Epidermal melanocyte (primary cell): Measurements from ENCODE around the gene IL36G.

Experiments
- DNase-seq: peaks from one replicate; pipeline ENCODE4 v3.0.0; 2011; ENCODE audit warnings: low spot score; ENCODE audit not compliant: insufficient read length

IL36G gene

GRCh38 chr2:112972423-112973086 lies 5.3 kb upstream of the IL36G start:
- DNase-seq: no peak

GRCh38 chr2:112973156-112973555 lies 4.7 kb upstream of the IL36G start:
- DNase-seq: no peak

GRCh38 chr2:112979731-112980130 lies 1.9 kb downstream of the IL36G start:
- DNase-seq: no peak

- DNase-seq: no peak
Measured at GRCh38 chr2:112980537-112980936, 2.7 kb downstream of the IL36G start.

DNA sequence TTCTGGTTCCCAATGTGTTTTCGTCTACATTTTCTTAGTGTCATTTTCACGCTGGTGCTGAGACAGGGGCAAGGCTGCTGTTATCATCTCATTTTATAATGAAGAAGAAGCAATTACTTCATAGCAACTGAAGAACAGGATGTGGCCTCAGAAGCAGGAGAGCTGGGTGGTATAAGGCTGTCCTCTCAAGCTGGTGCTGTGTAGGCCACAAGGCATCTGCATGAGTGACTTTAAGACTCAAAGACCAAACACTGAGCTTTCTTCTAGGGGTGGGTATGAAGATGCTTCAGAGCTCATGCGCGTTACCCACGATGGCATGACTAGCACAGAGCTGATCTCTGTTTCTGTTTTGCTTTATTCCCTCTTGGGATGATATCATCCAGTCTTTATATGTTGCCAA lies 7.3 kb downstream of the IL36G start:
- no peak for DNase-seq

DNA sequence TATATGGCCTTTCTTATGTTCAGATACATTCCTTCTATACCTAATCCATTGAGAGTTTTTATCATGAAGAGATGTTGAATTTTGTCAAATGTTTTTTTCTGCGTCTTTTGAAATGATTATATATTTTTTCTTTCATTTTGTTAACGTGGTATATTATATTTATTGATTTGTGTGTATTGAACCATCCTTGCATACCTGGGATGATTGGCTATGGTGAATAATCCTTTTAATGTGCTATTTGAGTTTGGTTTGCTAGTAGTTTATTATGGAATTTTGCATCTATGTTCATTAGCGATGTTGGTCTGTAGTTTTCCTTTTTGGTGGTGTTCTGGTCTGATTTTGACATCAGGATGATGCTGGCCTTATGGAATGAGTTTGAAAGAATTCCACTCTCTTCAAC lies 11.8 kb downstream of the IL36G start:
- no peak for DNase-seq

- no peak for DNase-seq
Measured at GRCh38 chr2:112993831-112994230, 16.0 kb downstream of the IL36G start.

GRCh38 chr2:112994648-112995047 lies 16.8 kb downstream of the IL36G start:
- no peak for DNase-seq

DNA sequence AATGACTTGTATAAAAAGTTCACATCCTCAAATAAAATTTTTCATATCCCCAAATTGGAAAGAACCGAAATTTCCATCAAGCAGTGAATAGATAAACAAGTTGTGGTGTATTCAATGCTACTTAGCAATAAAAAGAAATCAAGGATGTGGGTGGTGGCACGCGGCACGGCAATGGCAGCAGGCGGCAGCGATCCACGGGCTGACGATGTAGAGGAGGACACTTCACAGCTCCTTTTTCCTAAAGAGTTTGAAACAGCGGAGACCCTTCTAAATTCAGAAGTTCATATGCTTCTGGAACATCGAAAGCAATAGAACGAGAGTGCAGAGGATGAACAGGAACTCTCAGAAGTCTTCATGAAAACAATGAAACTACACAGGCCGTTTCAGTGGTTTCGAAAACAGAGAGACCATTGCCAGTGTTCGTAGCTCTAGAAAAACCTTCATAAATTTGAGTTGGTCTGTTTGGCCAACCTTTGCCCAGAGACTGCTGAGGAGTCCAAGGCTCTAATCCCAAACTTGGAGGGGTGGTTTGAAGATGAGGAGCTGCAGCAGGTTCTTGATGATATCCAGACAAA lies 17.6 kb downstream of the IL36G start:
- DNase-seq: no peak

GRCh38 chr2:112996635-112997034 lies 18.8 kb downstream of the IL36G start:
- no peak for DNase-seq

DNA sequence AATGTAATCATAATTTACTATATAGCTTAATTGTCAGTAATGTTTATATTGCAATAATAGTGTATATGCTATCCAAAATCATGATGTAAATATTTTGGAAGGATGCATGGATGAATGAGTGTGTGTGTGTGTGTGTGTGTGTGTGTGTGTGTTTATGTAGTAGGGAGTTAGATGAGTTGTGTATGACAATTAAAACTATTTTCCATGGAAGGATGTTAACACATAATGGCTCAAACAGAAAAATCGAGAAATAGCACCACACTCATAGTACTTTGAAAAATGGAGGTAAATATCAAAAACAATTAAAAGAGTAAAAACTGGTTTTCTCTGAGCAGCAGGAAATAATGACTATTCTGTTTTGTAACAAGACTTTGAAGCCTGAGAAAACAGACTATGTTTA lies 19.3 kb downstream of the IL36G start:
- DNase-seq: no peak

GRCh38 chr2:113000436-113000835 lies 22.6 kb downstream of the IL36G start:
- no peak for DNase-seq

DNA sequence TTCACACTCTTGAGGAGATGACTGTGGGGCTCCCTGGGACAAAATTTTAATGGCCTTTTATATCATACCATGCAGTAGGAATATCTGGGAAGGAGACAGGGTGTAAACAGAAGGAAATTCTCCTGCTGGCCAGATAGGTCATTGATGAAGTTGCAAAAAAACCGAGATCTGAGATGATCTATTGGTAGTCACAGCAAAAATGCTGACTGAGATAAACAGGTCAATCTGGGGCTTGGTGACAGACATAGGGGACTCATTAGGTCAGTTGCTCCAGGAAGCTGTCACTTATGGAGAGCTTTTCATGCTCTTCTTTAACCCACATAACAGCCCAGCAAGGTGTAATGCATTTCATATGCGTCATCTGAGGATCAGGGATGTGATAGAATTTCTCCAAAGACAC lies 24.9 kb downstream of the IL36G start:
- no peak for DNase-seq

DNA sequence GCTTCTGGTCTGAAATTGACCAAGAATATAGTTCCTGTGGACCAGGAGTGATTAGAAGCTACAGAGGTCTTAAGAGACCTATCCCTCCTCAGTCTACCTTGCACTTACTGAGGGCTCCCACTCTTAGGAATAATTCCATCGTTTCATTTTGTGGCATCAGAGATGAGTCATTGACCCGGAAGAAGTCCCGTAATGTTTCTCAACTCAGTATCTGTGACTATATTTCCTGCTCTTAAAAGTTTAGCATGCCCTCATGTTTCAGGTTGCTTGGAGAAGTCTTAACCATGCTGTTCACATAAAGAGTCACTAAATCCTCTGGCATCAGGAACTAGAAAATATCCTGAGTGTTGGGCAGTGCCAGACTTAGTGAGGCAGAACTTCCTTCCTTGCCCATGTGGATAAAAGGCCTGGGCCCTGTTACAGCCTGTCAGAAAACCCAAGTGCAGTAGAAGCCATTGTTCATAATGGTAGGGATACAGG lies 27.3 kb downstream of the IL36G start, which contains the start of gene IL36A:
IL36A (plus strand) TSS at position 430 of the 480 bp plus-strand sequence. CDS start 413 bp downstream, outside the sequence.
- DNase-seq: no peak

DNA sequence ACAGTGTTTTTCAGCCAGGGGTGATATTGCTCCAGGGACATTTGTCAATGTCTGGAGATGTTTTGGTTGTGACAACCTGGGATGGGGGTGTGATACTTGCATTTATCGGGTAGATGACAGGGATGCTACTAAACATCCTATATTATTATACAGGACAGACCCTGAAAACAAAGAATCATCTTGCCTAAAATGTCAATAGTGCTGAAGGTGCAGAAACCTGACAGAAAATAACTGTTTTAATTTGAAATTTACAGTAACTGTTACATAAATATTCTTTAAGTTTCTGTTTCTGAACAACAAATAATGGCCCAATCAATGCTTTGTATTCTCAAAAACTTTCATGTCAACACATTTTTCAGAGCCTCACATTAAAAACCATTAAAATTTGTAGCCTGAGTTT lies 29.4 kb downstream of the IL36G start:
- no peak for DNase-seq

DNA sequence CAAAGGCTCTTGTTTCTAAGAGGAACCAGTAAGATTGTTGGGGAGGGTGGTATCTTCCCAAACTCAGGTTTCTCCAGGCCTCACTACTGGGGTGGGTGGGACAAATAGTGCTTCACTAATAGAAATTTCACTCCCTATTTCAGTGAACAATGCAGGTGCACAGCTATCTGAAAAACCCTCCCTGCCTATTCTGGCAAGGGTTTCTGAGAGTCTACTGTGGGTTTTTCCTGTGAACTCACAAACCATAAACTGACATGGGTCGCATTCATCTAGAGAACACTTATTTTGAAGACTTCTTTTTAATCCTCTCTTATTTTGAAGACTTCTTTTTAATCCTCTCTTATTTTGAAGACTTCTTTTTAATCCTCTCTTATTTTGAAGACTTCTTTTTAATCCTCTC lies 31.8 kb downstream of the IL36G start:
- no peak for DNase-seq

DNA sequence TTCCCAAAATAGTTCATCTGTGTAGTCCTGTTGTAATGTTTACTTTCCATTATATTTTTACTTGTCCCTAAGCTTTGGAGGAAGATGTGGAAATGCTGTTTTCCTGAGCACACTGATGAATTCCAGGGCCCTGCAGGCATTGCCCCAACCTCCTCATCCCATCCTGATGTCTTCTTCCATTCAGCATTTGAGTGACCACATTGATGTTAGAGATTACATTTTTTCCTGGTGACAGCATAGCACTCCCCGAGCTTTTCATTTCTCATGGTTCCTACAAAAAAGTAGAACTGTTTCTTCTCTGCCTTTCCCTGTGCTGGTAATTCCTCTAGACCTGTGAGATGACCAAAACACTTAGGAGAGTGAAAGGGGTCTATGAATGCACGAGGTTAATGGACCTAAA lies 32.3 kb downstream of the IL36G start:
- no peak for DNase-seq

GRCh38 chr2:113011108-113011507 lies 33.3 kb downstream of the IL36G start:
- DNase-seq: no peak

GRCh38 chr2:113012436-113013335 lies 34.9 kb downstream of the IL36G start:
- no peak for DNase-seq

GRCh38 chr2:113013336-113013661 lies 35.5 kb downstream of the IL36G start:
- no peak for DNase-seq

- no peak for DNase-seq
Measured at GRCh38 chr2:113014067-113014466, 36.3 kb downstream of the IL36G start.

- DNase-seq: no peak
Measured at GRCh38 chr2:113015042-113015441, 37.2 kb downstream of the IL36G start.
